Measurements from ENCODE around the gene KCNJ6. TPM values are rescaled to one million over a fixed set of nuclear protein-coding genes. Genes with fewer than 3 reads are reported as not detected.
"Not testable (repeated sequence)": the region's sequence is repeated elsewhere in the genome, so short reads cannot be mapped to it uniquely, and the experiment has no call there.

KCNJ6 gene
- total RNA-seq, 1 donor from 2014 or later = 7.7 TPM

- DNase-seq (ENCODE audit: low spot score in 2 of 2) (no peak), FAIRE-seq (no peak)
Observed at GRCh38 chr21:37787456-37787855, 128.8 kb downstream of the KCNJ6 start.

- DNase-seq (ENCODE audit: low spot score in 2 of 2) (no peak), FAIRE-seq (no peak)
Observed at GRCh38 chr21:37784591-37785318, 131.5 kb downstream of the KCNJ6 start.

DNA sequence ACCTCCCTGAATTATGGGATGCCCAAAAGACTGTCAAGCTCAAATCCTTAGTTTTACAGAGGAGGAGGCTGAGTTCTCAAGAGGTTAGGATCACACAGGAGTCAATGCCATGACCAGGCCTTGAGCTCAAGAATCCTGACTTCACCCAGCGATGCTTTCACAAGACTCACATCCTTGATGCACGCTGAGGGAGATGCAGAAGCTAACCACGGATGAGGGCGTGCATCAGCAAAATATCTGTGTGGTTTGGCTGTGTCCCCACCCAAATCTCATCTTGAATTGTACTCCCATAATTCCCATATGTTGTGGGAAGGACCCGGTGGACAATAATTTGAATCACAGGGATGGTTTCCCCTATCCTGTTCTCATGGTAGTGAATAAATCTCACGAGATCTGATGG lies 133.2 kb downstream of the KCNJ6 start:
- FAIRE-seq (no peak), DNase-seq (ENCODE audit: low spot score in 2 of 2) (no peak)

DNA sequence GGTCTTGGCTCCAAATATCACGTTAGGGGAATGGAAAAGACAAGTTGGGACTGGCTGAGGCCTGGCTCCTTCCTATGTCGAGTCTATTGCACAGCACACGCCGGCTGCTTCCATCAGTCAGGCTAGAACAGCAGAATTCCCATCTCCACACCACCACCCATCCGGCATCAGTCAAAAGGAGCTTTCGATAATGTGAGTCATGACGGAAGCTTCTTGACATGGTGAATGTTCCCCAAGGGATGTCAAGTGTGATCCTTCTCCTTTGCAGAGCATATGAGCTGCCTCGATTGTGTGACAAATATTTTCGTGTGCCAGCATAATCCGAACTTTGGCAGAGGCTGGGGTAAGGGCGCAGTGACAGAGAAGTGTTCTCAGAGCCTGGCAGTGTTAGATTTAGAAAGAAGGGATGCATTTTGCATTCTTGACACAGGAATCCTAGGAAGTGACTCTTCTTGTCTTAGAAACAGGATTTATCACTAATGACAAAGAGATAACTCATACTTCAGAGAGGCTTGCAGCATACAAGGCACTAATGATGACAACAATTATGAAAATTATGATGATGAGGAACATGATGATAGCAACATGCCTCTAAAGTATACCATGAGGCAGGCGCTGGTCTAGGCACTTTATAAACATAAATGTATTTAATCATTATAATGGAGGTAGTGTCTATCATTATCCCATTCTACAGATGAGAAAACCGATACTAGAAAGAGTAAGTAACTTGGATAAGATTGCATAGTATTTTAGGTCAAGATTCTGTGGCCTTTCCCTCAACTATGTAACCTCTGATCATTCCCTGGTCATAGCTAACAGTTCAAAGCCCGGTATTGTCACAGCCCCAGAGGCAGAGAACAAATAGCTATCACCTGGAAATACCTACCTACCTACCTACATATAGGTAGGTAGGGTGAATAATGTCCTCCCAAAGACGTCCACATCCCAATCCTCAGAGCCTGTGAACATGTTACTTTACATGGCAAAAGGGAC lies 135.0 kb downstream of the KCNJ6 start:
- FAIRE-seq = no peak
- no peak for DNase-seq (ENCODE audit: low spot score in 2 of 2)

- FAIRE-seq = no peak
- no peak for DNase-seq (ENCODE audit: low spot score in 2 of 2)
Observed at GRCh38 chr21:37771181-37771580, 145.1 kb downstream of the KCNJ6 start.

DNA sequence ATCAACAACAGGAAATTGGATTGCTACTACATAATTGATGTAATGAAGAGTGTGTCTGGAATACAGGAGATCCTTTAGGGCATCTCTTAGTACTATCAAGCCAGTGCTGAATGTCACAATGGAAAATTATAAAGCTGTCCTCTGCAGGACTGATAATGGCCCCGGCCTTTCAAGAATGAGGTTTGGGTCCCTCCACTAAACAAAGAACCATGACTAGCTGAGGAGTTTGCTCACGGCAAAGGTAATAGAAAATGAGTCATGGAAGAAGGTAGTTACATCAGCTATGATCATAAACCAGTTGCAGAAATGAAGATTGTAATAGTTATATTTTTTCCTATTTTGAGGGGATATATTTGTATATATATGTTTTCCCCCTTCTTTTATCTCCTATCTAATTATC lies 145.8 kb downstream of the KCNJ6 start:
- FAIRE-seq = no peak

GRCh38 chr21:37769656-37770055 lies 146.6 kb downstream of the KCNJ6 start:
- FAIRE-seq = no peak
- no peak for DNase-seq (ENCODE audit: low spot score in 2 of 2)

More for the DNA sequence above, 145.8 kb downstream of the KCNJ6 start:
- DNase-seq (ENCODE audit: low spot score in 2 of 2) = no peak

- DNase-seq (ENCODE audit: low spot score in 2 of 2) (no peak), FAIRE-seq (no peak)
Observed at GRCh38 chr21:37767984-37768383, 148.3 kb downstream of the KCNJ6 start.

DNA sequence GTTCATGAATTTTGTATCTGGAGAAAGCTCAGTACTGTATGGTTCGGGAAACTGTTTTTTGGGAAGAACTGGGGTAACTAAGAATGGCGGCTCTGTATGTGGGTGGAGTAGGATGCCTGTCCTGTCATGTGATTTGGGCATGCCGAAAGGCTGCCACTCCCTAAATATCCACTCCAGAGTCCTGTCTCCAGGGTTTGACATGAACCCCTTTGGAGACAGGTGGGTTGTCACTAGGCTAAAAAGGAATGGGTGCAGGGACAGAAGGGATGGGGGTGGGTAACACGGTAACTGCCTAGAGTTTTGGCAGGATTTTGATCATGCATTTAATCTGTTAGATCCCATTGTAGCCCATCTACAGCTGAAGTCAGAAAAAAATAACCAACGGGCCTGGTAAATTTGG lies 150.1 kb downstream of the KCNJ6 start:
- DNase-seq (ENCODE audit: low spot score in 2 of 2) (no peak), FAIRE-seq (no peak)

DNA sequence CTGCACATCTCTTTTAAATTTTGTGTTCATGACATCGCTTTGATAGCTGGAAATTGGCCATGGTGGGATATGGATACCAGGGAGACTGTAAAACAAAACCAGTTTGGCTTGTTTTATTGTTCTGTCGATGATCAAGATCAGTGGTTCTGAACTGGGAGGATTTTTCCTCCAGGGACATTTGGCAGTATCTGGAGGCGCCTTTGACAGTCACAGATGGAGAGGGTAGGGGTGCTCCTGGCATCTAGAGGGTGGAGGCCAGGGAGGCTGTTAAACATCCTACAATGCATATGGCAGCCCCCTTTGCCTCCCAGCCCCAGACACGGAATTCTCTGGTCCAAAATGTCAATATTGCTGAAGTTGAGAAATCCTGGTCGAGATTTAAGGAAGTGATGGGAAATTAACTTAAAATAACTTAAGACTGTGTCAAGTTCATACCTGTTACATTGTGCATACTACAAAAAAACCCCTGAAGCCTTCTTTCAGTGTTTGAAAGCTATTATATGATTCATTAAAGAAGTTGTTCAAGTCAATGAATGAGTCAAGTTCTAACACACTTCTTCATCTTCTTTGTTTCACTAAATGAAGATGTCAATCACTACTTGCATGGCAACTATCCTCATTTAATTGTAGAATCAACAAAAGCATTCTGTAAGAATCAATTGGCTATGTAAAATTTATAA lies 150.9 kb downstream of the KCNJ6 start:
- DNase-seq (ENCODE audit: low spot score in 2 of 2) = no peak

DNA sequence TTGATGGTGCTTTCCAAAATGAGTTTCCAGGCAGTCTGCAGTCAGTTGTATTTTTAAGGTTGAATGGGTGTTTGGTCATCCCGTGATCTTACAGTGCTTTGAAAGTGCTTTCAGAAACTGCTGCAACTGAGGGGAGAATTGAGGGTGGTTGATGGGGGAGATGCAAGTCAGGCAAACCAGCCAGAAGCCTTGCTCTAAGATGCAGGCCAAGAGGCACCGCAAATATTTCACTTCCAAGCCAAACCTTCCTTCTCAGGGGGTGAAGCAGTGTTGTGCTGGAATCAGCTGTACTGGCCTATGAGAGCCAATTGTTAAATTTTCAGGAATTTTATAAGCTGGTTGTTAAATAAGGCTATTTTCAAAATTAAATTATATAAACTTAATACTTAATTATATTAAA lies 151.6 kb downstream of the KCNJ6 start:
- FAIRE-seq = no peak

More for the DNA sequence above, 150.9 kb downstream of the KCNJ6 start:
- FAIRE-seq = no peak

GRCh38 chr21:37763298-37763697 lies 153.0 kb downstream of the KCNJ6 start:
- no peak for DNase-seq (ENCODE audit: low spot score in 2 of 2)
- FAIRE-seq = no peak

More for the DNA sequence above, 151.6 kb downstream of the KCNJ6 start:
- no peak for DNase-seq (ENCODE audit: low spot score in 2 of 2)

GRCh38 chr21:37762606-37763005 lies 153.7 kb downstream of the KCNJ6 start:
- no peak for DNase-seq (ENCODE audit: low spot score in 2 of 2)
- FAIRE-seq = no peak

DNA sequence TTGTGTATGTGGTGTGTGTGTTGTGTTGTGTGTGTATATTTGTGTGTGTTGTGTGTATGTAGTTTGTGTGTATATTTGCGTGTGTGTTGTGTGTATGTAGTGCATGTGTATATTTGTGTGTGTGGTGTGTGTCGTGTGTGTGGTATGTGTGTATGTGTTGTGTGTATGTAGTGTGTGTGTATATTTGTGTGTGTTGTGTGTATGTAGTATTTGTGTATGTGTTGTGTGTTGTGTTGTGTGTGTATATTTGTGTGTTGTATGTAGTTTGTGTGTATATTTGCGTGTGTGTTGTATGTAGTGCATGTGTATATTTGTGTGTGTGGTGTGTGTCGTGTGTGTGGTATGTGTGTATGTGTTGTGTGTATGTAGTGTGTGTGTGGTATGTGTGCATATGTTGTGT lies 154.9 kb downstream of the KCNJ6 start:
- not testable (repeated sequence) for DNase-seq (ENCODE audit: low spot score in 2 of 2)
- FAIRE-seq = peak; percentile 61

GRCh38 chr21:37759777-37760176 lies 156.5 kb downstream of the KCNJ6 start:
- no peak for FAIRE-seq
- no peak for DNase-seq (ENCODE audit: low spot score in 2 of 2)

DNA sequence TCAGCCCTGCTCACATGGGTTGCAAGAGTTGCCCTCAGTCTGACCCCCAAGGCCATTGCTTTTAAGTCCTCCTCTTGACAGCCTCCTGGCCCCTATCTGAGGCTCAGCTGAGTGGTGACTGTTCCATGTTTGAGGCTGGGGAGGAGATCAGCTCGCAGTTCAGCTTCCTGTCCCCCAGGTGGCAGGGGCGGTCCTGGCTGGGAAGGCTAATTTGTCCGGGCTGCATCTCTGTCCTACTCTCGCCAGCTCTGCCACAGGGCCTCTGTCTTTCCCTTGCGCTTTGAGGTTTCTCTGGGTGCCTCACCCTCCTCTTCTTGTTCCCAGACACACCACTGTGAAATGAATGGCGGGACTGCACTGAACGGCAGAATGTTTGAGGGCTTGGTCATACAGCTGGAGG lies 157.3 kb downstream of the KCNJ6 start:
- FAIRE-seq = no peak

DNA sequence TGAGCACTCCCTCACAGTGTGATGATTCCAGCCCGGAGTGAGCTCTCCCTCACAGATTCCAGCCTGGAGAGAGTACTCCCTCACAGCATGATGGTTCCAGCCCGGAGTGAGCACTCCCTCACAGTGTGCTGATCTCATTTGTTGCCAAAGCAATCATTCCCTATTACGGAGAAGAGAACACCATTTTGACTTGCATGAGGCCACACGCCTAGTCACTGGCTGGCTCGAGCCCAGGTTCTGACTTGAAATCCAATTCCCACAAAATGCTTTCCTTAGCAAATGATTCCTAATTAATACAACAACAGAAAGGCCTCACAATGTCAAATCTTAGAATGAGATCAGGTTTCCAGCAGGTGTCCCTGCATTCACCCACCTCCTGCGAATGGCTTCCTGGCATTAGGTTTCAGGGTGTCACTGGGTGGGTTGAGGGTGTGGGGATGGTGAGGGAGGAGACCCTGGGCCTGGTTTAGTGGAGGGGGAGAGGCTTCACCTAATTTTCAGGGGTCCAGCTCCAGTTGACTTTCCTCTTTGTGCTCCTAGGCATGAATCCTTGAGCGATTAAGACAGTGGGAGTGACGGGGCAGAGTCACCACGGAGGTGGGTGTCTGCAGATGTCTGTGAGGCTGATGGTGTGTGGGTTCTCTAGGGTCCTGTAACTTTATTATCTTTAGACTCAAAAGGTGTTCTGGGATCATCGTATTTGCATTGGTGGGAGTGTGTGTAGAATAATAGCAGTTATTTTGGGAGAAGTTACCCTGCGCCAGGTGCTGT lies 158.5 kb downstream of the KCNJ6 start:
- DNase-seq (ENCODE audit: low spot score in 2 of 2) = no peak

More for the DNA sequence above, 157.3 kb downstream of the KCNJ6 start:
- no peak for DNase-seq (ENCODE audit: low spot score in 2 of 2)

DNA sequence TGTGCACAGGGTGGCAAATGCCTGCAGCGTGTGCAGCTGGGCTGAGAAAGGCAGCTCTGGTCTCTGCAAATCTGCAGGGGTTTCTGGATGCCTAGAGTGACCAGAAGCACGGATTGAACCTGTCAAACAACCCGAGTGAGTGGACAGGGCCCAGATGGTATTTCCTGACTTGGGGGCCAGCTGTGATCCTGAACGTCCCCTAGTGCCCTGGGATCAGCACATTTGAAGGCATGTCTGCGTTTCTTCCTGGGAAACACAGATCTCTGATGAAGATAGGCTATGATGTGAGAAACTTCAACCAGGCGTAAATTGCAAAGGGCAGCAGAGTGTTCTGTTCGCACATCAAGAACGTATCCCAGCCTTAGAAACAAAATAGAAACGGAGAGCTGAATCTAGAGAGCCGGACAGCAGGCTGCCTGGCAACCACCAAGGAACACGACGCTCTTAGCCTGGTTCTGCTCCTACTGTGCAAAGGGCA lies 163.1 kb downstream of the KCNJ6 start:
- no peak for DNase-seq (ENCODE audit: low spot score in 2 of 2)
- no peak for FAIRE-seq

More for the DNA sequence above, 158.5 kb downstream of the KCNJ6 start:
- no peak for FAIRE-seq

GRCh38 chr21:37751268-37751975 lies 164.8 kb downstream of the KCNJ6 start:
- FAIRE-seq (no peak), DNase-seq (ENCODE audit: low spot score in 2 of 2) (no peak)
